GM21576 (cell line): ENCODE results near the gene PYHIN1.
A peak's percentile ranks its signal among the peaks of the same experiment; 100 is the strongest.
"Not testable (repeated sequence)": the region's sequence is repeated elsewhere in the genome, so short reads cannot be mapped to it uniquely, and the experiment has no call there.

ENCODE experiments used
- ATAC-seq: cut with Tn5 transposase; IDR thresholded peaks from one replicate; pipeline ENCODE4 v1.9.1; 2021; ENCODE audit warnings: mild to moderate bottlenecking, moderate library complexity; ENCODE audit not compliant: unreplicated experiment

PYHIN1 gene

DNA sequence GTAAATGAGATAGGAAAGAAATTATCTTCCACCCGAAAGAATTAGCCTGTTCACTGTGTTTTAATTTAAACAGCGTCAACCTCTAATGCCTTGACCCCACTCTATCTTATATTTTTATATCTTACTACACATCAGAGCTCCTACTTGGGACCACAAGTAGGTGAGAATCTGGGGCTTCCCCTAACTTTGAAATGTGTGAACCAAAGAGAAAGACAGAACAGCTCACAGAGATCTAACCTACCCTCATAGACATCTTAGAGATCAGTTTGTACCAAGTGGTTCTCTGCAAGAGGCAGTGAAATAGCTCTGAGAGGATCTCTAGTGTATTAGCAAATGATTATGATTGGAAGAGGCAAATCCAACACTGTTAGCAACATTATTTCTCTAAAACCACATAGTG lies 47.4 kb downstream of the PYHIN1 start:
- no peak for ATAC-seq

DNA sequence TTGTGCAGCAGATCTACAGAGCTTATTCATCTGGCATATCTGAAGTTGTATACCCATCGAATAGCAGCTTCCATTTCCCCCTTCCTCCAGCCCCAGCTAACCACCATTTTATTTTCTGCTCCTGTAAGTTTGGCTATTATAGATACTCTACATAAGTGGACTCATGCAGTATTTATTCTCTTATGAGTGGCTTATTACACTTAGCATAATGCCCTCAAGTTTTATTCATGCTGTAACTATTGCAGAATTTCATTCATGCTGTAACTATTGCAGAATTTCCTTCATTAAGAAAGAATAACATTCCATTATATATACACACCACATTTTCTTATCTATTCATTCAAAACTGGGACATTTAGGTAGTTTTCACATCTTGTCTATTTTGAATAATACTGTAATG lies 47.9 kb downstream of the PYHIN1 start:
- ATAC-seq = no peak

DNA sequence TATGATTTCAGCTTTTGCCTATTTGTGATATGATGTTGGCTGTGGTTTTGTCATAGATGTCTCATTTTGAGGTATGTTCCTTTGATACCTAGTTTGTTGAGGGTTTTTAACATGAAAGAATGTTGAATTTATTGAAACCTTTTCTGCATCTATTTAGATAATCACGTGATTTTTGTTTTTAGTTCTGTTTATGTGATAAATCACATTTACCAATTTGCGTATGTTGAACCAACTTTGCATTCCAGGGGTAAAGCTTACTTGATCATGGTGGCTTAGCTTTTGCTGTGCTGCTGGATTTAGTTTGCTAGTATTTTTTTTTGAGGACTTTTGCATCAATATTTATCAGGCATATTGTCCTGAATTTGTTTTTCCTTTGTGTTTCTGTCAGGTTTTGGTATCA lies 51.9 kb downstream of the PYHIN1 start:
- no peak for ATAC-seq

DNA sequence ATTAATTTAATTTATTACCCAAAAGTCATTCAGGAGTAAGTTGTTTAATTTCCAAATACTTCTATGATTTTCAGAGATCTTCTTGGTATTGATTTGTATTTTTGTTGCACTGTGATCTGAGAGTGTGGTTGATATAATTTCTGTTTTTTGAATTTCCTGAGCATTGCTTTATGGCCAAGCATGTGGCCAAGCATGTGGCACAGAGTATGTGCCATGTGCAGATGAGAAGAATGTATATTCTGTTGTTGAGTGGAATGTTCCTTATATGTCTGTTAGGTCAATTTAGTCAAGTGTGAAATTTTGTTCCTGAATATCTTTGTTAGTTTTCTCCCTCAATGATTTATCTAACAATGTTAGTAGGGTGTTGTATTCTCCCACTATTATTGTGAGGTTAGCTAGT lies 53.0 kb downstream of the PYHIN1 start:
- ATAC-seq = no peak

DNA sequence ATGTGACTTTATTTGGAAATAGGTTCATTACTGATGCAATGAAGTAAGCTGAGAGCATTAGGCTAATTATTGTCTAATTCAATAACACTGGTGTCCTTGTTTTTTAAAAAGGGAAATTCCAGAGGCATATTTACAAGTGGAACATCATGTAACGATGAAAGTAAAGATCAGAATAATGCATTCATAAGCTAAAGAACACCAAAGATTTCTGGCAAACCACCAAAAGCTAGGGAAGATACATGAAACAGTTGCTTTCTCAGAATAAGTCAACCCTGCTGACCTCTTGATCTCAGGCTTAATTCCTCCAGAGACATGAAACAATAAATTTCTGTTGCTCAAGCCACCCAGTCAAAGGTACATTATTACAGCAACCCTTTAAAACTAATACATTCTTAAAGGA lies 58.1 kb downstream of the PYHIN1 start:
- no peak for ATAC-seq

DNA sequence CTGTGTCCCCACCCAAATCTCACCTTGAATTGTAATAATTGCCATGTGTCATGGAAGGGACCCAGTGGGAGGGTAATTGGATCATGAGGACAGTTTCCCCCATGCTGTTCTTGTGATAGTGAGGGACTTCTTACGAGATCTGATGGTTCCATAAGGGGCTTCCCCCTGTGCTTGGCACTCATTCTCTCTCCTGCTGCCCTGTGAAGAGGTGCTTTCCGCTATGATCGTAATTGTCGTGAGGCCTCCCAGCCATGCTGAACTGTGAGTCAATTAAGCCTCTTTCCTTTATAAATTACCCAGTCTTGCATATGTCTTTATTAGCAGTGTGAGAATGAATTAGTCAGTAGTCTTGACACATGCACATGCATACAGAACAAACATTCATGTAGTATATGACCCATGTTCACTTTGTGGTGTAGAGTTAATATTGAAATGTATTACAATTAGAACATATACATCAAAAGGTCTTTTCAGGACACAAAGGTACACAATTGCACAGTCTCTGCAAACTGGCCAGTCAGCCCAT lies 61.5 kb downstream of the PYHIN1 start:
- no peak for ATAC-seq

DNA sequence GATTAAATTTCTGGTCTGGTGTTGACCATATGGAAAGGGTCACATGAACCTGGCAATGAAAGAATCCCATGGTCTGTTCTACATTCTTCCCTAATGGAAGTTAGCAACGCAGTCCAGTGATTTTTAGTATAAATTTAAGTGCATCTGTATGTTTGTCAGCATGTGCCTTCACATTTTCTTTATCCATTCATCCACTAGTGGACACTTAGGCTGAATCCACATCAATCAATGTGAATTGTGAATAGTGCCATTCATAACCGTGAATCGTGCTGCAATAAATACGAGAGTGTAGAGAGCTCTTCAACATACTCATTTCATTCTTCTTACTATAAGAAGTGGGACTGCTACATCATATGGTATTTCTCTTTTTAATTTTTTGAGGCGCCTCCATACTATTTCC lies 65.6 kb downstream of the PYHIN1 start:
- ATAC-seq = no peak

DNA sequence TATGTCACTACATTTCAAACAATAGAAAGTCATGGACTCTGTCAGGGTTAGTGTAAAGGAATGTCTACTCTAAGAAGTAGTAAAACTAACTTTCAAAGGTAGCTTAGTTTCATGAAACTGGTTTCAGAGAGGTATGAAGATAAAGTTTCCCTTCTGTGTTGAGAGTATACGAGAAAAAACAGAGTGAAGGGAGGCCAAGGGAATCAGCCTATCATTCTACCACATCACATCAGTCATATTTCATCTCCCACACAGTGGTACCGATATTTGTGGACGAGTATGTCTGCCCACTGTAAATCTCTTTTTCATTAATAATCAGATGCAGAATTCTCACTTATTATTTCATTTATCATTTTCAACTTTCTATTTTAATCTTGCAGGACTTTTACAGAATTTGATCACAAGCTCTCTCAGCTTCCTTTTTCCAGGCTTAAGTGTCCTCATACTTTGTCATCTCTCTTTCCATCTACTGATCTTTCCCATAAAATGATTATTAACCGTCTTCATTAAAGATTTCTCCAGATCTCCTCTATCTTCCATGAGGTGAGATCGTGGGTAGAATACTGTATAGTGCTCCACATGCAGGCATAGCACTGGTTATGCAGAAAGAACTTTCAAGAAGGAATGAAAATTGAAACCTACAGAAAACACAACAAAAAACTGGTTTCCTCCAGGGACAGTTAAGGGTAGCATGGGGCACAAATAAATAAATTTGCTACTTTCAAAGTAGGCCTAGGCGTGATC lies 66.9 kb downstream of the PYHIN1 start:
- ATAC-seq = no peak

DNA sequence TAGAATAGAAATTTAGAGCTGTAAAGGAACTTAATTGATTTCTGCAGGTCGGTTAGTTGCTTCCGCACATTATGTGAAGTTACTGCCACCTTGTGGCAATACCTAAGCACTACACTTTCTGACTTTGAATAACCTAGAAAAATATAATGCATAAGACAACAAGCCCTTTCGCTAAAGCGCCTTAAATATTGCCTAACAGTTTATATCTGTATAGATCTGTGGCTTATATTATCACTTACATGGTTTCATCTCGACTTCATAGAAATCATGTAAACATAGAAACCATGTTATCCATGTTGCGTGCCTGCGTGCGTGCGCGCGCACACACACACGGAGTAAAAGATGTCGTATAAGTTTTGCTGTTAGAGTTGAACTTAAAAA lies 67.4 kb downstream of the PYHIN1 start:
- ATAC-seq = no peak

DNA sequence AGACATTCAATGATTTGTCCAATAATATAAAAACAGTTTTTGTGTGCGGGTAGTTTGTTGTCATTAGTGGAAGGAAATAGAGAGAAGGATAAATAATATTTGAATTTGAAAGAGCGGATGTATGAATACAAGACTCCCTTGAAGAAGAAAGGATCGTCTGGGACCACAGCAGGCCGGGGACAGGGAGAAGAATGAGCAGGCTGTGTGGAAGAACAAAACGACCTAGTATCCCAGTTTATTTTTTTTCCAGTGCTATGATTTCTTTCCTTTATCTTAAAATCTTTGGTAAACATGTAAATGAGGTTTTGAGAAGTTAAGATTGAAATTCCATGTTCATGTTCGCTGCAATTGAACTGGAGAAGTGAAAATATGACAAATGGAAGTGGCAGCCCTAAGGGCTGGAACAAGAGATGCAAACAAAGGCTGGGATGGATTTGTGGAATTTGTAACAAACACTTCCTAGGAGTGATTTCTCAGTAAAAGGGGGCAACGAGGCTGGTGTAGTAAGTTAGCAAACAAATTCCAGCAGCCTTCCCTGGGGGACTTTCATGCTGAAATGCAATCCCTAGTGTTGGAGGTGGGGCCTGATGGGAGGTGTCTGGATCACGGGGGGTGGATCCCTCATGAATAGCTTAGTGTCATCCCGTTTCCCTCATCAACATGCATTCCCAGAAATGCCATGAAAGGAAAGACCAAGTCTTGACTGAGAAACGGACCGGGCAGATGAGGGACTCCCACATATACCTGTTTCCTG lies 68.1 kb downstream of the PYHIN1 start:
- no peak for ATAC-seq

DNA sequence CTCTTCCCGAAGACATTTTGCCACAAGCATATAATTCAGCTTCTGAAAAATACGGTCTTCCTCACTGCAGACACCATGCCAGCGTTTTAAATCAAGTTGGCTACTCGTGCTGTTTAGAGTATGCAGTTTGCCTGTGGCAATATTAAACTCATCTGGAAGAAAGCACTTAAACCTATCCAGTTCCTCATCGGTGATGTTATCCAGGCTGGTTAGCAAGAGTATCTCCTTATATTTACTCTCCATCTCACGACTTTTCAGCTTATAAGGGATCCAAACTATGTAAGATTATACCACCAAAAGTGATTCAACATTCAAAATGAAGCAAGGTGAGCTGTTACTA lies 68.7 kb downstream of the PYHIN1 start:
- ATAC-seq = no peak

DNA sequence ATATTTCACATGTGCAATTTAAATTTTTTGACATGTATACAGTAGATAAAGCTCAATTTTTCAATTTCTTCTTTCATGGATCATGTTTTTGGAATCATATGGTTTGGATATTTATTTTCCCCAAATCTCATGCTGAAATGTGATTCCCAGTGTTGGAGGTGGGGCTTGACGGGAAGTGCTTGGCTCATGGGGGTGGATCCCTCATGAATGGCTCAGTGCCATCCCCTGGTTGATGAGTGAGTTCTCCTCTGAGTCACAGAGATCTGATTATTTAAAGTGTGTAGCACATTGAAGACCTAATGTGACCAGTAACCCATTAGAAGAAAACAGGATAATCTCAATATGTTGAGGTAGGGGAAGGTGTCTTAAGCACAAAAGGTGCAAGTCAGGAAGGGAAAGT lies 69.3 kb downstream of the PYHIN1 start:
- ATAC-seq = no peak

DNA sequence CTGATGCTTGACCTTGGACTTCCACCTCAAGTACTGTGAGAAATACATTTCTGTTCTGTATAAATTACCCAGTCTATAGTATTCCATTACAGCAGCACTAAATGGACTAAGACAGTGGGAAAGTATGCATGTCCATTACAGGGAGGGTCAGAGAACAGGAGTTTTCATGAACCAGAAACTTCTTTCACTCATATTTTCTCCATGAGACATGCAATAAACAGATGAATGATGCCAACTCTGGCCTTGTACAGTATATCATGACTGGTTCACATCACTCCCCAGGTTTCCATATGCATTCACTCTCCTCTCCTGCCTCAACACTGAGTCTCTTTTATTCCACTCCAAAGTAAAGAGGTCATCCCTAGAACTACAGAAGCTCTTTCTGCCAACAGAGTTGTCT lies 73.8 kb downstream of the PYHIN1 start:
- no peak for ATAC-seq

DNA sequence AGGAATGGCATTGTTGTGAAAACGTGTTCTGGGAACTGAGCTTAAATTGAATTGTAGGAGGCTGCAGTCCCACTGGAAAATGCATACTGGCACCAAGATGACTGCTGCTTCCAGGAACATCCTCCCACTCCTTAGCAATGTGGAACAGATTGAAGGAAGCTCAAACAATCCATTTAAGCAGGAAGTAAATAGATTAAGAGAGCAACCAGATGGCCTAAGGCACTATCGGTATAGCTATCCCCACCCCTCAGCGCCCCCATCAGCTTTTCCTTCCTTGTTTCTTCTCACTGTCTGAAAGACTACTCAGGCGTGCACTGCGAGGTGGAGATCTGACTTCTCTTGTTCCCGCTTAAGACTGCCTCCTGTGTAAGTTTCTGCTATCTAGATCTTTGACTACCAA lies 74.3 kb downstream of the PYHIN1 start:
- no peak for ATAC-seq

DNA sequence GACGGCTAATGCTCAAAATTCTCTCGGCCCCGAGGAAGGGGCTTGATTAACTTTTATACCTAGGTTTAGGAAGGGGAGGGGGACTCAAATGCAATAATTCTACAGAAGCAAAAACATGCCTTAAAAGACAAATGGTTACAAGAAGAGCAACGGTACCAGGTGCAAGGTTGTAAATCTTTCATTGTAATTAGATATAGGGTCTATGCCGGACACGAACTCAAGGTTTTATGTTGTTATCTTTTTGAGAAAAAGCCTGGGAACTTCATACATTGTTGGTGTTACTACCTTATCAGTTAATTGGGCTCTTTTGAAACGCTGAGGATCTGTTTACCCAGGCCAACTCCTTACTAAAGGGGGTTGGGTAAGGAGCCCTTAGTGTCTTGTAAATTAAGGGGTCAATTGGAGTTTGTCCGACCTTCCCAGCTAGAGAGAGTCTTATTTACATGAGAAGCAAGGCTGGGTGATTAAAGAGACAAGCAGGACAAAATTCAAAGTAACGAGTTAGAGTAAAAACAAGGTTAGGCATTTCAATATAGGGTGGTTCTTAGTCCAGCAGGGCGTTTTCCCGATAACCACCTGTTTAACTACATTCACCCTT lies 75.0 kb downstream of the PYHIN1 start:
- ATAC-seq = not testable (repeated sequence)

DNA sequence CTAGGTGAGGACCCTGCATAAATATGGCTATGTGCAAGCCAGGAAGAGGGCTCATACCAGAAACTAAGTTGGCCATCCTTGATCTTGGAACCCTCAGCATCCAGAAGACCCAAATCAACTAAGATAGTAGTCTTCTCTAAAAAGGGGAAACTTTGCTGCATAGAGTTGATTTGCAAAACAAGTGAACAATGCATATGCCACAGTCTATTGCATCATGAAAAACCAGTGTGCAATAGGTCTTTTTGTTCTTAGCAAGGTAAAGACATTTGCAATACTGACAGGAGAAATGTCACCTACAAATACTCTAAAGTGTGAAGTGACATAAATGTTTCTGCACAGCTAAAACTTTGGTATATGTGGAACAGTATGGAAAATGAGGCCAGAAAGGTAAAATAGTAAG lies 76.4 kb downstream of the PYHIN1 start:
- no peak for ATAC-seq

DNA sequence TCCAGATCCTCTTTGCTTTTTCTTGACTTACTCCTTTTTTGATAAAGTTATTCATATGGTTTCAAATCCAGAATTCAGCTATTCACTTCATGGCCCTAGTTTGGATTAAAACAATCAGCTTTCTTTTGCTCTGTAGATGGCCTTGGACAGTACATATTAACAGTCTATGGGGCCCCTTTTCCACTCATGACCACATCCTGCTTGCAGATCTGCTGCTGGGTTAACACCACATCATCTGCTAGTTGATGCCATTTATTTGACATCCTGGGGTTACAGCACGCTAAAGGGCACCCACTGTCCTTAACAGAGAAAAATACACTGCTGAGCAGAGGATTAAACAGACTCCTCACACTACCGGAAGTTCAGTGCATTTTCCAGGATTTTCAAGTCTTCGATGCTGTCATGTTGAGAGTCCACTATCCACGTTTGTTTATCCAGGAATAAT lies 77.4 kb downstream of the PYHIN1 start:
- peak; percentile 68 for ATAC-seq

DNA sequence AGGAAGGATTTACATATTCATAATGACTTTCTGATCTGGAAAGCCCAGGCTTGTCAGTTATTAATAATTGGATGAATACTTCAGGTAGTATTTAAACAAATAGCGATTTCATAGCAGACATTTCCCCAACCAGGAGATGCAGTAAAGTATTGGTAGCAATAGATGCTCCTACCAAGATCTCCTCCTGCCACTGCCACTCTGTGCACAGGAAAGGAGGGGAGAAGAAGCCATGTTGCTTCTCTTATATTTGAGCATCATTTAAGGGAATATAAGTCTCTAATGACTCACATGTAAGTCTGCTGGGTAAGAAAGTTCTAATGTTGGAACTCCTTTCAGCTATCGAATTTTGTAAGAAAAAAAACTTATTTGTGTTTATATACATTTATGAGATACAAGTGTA lies 77.9 kb downstream of the PYHIN1 start:
- ATAC-seq = no peak

DNA sequence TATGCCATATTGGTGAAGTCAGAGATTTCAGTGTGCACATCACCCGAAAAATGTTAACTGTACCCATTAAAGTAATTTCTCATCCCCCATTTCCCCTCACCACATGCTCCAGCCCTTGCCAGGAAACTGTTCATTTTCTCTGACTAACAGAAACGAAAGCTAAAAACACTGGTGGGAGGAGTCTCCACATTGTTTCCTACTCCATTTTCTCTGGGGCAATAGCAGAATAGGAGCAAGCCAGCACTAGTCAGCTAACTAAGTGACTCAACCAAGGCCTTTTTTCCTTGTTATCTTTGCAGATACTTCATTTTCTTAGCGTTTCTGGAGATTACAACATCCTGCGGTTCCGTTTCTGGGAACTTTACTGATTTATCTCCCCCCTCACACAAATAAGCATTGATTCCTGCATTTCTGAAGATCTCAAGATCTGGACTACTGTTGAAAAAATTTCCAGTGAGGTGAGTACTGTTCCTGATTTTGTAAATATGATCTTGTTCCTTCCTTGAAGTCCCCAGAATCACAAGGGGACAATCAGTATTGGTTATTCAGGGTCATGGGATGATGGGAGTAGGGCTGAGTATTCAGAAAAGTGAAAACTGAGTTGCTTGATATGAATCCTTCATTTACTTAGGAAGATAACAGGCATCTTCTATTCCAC lies 78.5 kb downstream of the PYHIN1 start, which contains the start of gene IFI16:
IFI16 (plus strand) TSS at position 204 of the 658 bp plus-strand sequence. CDS start 4,774 bp downstream, outside the sequence.
- ATAC-seq = peak; percentile 49

DNA sequence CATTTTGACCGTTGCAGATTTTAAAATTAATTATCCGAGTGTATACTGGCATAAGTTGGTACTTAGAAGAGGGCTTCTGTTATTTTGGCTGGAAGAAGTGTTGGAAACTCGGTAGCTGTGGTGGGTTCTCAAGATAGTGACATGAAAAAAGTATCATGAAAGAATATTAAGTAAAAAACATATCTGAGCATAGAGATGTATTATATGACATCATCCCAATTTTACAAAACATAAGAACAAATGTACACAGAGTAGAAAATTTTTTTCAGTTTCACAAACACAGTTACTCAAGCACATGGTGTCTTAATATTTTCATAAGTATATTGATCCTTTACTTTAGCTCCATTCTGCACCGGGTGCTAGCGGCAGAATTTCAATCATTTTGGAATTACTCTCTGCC lies 79.0 kb downstream of the PYHIN1 start:
- ATAC-seq = no peak

DNA sequence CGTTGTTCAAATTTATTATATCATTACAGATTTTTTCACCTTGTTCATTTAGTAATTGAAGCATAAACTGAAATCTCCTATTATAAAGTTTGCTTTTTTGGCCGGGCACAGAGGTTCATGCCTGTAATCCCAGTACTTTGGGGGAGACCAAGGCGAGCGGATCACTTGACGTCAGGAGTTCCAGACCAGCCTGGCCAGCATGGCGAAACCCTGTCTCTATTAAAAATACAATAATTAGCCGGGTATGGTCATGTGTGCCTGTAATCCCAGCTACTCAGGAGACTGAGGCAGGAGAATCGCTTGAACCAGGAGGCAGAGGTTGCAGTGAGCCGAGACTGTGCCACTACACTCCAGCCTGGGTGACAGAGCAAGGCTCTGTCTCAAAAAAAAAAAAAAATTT lies 79.6 kb downstream of the PYHIN1 start:
- ATAC-seq = not testable (repeated sequence)
